ENCODE data around the gene BEND5.

GRCh38 chr1:48790397-48790796 is 13.7 kb upstream of the BEND5 start:
- TF ChIP-seq CTCF (IDR thresholded peaks at IDR 0.05) = no peak
- no peak for TF ChIP-seq EZH2 (IDR thresholded peaks at IDR 0.05)
